Measurements from ENCODE around the gene SPOCK3. TPM values are rescaled to one million over a fixed set of nuclear protein-coding genes. Genes with fewer than 3 reads are reported as not detected.

Gene SPOCK3
- total RNA-seq, 4 donors from 2014 or later: 0.16 to 0.58 (median 0.36) TPM; not detected in 1

DNA sequence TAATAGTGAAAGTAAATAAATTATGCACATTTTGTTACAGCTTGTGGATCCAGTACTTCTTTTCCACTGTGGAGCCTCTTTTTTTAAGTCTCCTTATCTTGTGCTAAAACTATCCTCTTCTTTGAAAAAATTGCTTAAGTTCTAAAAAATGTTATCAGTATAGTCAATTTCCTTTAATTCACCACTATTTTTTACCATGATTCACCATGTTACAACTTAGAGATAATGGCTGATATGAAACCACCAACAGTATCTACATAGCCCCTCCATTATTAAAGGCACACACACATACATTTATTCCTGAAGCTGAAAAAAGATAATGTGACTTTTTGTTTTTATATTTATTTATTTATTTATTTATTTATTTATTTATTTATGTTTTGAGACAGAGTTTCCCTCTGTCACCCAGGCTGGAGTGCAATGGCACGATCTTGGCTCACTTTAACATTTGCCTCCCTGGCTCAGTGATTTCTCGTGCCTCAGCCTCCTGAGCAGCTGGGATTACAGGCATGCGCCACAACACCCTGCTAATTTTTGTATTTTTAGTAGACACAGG lies 243.2 kb downstream of the SPOCK3 start:
- intact Hi-C loops (cut with DNase I; ENCODE audit: low total_unique reads): no loop called here
- in situ Hi-C loops (cut with MboI; ENCODE audit: low sequenced_read_pairs in 4 of 4): no loop called here
- no peak for ATAC-seq
- no peak for TF ChIP-seq POLR2A (IDR thresholded peaks at IDR 0.05)
- TF ChIP-seq, protein P1, sequence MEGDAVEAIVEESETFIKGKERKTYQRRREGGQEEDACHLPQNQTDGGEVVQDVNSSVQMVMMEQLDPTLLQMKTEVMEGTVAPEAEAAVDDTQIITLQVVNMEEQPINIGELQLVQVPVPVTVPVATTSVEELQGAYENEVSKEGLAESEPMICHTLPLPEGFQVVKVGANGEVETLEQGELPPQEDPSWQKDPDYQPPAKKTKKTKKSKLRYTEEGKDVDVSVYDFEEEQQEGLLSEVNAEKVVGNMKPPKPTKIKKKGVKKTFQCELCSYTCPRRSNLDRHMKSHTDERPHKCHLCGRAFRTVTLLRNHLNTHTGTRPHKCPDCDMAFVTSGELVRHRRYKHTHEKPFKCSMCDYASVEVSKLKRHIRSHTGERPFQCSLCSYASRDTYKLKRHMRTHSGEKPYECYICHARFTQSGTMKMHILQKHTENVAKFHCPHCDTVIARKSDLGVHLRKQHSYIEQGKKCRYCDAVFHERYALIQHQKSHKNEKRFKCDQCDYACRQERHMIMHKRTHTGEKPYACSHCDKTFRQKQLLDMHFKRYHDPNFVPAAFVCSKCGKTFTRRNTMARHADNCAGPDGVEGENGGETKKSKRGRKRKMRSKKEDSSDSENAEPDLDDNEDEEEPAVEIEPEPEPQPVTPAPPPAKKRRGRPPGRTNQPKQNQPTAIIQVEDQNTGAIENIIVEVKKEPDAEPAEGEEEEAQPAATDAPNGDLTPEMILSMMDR (IDR thresholded peaks at IDR 0.05 in 4 of 5, conservative IDR thresholded peaks at IDR 0.05 in 1 of 5): no peak
- H3K4me1 ChIP-seq: no peaks in the 10 kb centered on the region
- H3K27ac ChIP-seq: no peak overlapping the region
- H3K4me3 ChIP-seq: no peak overlapping the region
- H3K36me3 ChIP-seq: no peaks in the 10 kb centered on the region
- H3K9me3 ChIP-seq: no peaks in the 10 kb centered on the region
- DNase-seq: no peak
- H3K27me3 ChIP-seq: no peaks in the 10 kb centered on the region

DNA sequence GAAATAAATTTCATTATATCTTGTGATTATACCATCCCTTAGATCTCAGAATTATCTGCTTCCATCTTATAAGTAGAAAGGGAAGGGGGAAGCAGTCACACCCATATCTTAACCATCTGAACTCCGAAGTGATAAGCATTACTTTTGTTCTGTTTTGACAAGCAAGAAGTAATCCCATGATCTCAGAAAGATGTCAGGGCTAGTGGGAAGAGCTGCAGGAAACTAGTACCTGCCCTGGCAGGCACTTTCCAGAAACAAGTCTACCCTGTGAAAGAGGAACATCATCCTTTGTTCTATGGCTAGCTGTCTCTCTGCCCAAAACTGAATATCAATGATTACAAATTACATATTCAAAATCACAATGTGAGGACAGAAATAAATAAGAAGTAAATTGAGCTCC lies 244.4 kb downstream of the SPOCK3 start:
- in situ Hi-C loops (cut with MboI; ENCODE audit: low sequenced_read_pairs in 4 of 4): no loop called here
- Histone ChIP-seq H3K9me3 (no peaks in the 10 kb centered on the region), H3K4me3 (no peak overlapping the region), H3K27ac (no peak overlapping the region), H3K27me3 (no peaks in the 10 kb centered on the region), H3K36me3 (no peaks in the 10 kb centered on the region), H3K4me1 (no peaks in the 10 kb centered on the region)
- no peak for TF ChIP-seq POLR2A (IDR thresholded peaks at IDR 0.05)
- TF ChIP-seq, protein P1 (IDR thresholded peaks at IDR 0.05 in 4 of 5, conservative IDR thresholded peaks at IDR 0.05 in 1 of 5): no peak
- no peak for DNase-seq
- intact Hi-C loops (cut with DNase I; ENCODE audit: low total_unique reads): no loop called here
- ATAC-seq: no peak

DNA sequence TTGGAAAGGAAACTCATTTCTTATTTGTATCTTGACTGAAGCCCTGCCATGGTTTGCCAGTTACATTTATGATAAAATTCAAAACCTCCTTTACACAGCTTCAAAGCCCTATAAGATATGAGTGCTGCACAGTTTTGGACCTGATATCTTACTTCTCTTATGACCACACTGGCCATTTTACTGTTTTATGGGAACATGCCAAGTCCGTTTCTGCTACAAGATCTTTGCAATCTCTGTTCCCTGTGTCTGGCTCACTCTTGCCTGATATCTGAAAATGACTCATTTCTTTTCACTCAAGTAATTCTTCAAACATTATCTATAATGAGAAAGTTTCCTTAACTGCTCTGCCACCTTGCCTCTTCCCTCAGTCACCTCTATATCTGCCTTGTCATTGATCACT lies 247.3 kb downstream of the SPOCK3 start:
- in situ Hi-C loops (cut with MboI; ENCODE audit: low sequenced_read_pairs in 4 of 4) (no loop called here), intact Hi-C loops (cut with DNase I; ENCODE audit: low total_unique reads) (no loop called here)
- no peak overlapping the region for H3K4me3 ChIP-seq
- H3K27me3 ChIP-seq: no peaks in the 10 kb centered on the region
- ATAC-seq (no peak), DNase-seq (no peak)
- TF ChIP-seq POLR2A (IDR thresholded peaks at IDR 0.05): no peak
- TF ChIP-seq, protein P1 (IDR thresholded peaks at IDR 0.05 in 4 of 5, conservative IDR thresholded peaks at IDR 0.05 in 1 of 5): no peak
- no peak overlapping the region for H3K27ac ChIP-seq
- H3K36me3 ChIP-seq: no peaks in the 10 kb centered on the region
- H3K9me3 ChIP-seq: no peaks in the 10 kb centered on the region
- no peaks in the 10 kb centered on the region for H3K4me1 ChIP-seq

DNA sequence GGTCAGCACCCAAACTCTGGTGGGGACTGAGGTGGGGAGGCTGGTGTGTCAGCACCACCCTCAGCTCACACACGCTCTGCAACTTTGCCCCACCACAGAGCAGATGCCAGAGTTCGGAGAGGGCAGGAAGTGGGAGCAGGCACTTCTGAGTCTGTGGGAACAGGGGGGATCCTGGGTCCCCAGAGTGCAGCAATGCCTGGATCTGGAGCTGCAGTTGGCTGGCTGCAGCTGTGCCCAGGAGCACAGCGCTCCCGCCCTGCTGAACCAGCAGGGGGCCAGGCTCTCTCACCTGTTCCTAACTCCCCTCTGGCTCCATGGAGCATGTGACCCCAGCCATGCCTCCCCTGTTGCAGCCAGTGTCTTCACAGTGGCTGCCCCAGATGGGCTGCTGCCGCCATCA lies 252.4 kb downstream of the SPOCK3 start:
- DNase-seq: no peak
- no peak for ATAC-seq
- intact Hi-C loops (cut with DNase I; ENCODE audit: low total_unique reads): no loop called here

More for the DNA sequence above, 252.4 kb downstream of the SPOCK3 start:
- Histone ChIP-seq H3K4me3 (no peak overlapping the region), H3K9me3 (no peaks in the 10 kb centered on the region), H3K27ac (no peak overlapping the region), H3K36me3 (no peaks in the 10 kb centered on the region), H3K27me3 (no peaks in the 10 kb centered on the region), H3K4me1 (no peaks in the 10 kb centered on the region)
- in situ Hi-C loops (cut with MboI; ENCODE audit: low sequenced_read_pairs in 4 of 4): no loop called here
- no peak for TF ChIP-seq POLR2A (IDR thresholded peaks at IDR 0.05)
- TF ChIP-seq, protein P1 (IDR thresholded peaks at IDR 0.05 in 4 of 5, conservative IDR thresholded peaks at IDR 0.05 in 1 of 5): no peak
